Gastroesophageal sphincter (tissue), 2 donors: ENCODE results near the gene CFAP74.

Experiments
- EP300 ChIP-seq: sonication (generic); formaldehyde crosslinking; IDR thresholded peaks from one replicate; pipeline ENCODE4 v1.6.1; 2017; ENCODE audit warnings: antibody characterized with exemption, mild to moderate bottlenecking
- POLR2A ChIP-seq, 2 donors: fragments of 450-650 bp; IDR thresholded peaks; one replicate each; pipeline ENCODE4 v1.6.1; 2017; ENCODE audit warnings: antibody characterized with exemption in 2 of 2, mild to moderate bottlenecking in 2 of 2, moderate library complexity in 1 of 2

GRCh38 chr1:1917304-1917976 lies 86.1 kb downstream of the CFAP74 start:
- TF ChIP-seq POLR2A (IDR thresholded peaks at IDR 0.05) (no peak), EP300 (no peak)
